Body of pancreas (tissue), 4 donors: ENCODE results near the gene NME7.

Source experiments
- POLR2A ChIP-seq, 3 donors: fragments of 450-650 bp; IDR thresholded peaks; one replicate each; pipeline ENCODE4 v1.6.1; 2016; ENCODE audit warnings: antibody characterized with exemption in 3 of 3, mild to moderate bottlenecking in 2 of 3
- TF ChIP-seq, protein P1 (sequence below), 7 experiments: fragments of 450-650 bp in 4 of 7; fragments of 200-600 bp in 3 of 7; sonication (generic) in 3 of 7; IDR thresholded peaks; one replicate each; pipeline ENCODE4 v1.5.1; 2016 to 2019; ENCODE audit warnings: antibody characterized with exemption in 7 of 7

DNA sequence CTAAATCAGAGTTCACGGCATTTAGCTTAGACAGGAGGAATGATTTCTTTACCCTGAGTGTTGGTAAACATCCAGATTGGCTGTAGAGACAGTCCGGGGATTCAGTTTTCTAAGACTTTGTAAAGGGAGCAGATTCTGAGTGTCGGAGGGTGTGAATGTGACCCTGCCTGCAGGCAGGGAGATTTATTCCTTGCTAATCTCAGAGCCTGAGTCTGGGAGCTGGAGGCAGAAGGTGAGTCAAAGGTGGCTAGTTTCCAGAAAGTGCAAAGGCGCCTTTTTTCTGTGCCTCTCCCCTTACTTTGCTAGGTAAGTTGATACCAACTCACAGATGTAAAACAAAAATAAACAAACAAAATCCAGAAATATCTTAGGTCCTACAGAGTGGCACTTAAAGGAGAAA, 249.4 kb downstream of the NME7 start:
- TF ChIP-seq, protein P1, sequence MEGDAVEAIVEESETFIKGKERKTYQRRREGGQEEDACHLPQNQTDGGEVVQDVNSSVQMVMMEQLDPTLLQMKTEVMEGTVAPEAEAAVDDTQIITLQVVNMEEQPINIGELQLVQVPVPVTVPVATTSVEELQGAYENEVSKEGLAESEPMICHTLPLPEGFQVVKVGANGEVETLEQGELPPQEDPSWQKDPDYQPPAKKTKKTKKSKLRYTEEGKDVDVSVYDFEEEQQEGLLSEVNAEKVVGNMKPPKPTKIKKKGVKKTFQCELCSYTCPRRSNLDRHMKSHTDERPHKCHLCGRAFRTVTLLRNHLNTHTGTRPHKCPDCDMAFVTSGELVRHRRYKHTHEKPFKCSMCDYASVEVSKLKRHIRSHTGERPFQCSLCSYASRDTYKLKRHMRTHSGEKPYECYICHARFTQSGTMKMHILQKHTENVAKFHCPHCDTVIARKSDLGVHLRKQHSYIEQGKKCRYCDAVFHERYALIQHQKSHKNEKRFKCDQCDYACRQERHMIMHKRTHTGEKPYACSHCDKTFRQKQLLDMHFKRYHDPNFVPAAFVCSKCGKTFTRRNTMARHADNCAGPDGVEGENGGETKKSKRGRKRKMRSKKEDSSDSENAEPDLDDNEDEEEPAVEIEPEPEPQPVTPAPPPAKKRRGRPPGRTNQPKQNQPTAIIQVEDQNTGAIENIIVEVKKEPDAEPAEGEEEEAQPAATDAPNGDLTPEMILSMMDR (IDR thresholded peaks at IDR 0.05): no peak
- TF ChIP-seq POLR2A (IDR thresholded peaks at IDR 0.05): no peak
